ENCODE measurements around the gene GPR173.

Gene GPR173

DNA sequence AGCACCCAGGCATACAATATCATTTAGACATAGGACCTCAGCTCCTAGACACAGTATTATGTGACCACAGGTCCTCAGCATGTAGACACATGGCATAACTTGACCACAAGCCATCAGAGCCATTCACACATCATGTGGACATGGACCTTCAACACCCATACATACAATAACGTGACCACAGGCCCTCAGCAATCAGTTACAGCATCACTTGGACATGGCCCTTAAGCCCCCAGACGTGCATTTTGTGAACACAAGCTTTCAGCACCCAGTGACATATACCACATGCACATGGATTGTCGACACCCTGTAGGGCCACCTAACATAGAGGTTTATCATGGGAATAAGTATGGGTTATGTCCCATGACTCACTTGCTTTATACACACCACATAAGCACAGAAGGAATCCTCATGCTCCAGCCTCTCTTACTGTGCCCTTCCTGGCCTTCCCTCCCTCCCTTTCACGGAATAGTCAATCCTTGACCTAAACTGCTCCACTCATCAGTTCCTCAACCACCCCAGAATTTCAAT is 35.5 kb downstream of the GPR173 start:
- DNase-seq (ENCODE audit: extremely low read depth, low read depth), result no peak

DNA sequence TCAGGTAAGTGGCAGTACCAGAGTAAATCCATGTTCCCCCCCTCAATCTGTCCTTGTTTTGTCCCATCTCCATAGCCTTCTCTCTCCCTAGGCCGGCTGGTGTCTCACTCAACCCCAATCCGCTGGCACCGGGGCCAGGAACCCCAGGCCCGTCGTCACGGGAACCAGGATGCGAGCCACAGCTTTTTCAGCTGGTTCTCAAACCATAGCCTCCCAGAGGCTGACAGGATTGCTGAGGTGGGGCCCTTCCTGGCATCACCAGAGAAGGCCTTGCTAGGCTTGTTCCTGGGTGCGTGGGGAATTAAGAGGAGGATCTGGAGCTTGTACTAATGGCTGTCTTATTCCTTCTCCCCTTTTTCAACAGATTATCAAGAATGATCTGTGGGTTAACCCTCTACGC is 36.3 kb downstream of the GPR173 start:
- TF ChIP-seq CTCF (IDR thresholded peaks at IDR 0.05; ENCODE audit: low read depth, low read length), result no peak
- no peak for DNase-seq (ENCODE audit: extremely low read depth, low read depth)

More for the DNA sequence above, 35.5 kb downstream of the GPR173 start:
- no peak for TF ChIP-seq CTCF (IDR thresholded peaks at IDR 0.05; ENCODE audit: low read depth, low read length)

DNA sequence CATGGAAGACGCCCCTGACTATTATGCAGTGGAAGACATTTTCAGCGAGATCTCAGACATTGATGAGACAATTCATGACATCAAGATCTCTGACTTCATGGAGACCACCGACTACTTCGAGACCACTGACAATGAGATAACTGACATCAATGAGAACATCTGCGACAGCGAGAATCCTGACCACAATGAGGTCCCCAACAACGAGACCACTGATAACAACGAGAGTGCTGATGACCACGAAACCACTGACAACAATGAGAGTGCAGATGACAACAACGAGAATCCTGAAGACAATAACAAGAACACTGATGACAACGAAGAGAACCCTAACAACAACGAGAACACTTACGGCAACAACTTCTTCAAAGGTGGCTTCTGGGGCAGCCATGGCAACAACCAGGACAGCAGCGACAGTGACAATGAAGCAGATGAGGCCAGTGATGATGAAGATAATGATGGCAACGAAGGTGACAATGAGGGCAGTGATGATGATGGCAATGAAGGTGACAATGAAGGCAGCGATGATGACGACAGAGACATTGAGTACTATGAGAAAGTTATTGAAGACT is 37.2 kb downstream of the GPR173 start:
- no peak for DNase-seq (ENCODE audit: extremely low read depth, low read depth)
- no peak for TF ChIP-seq CTCF (IDR thresholded peaks at IDR 0.05; ENCODE audit: low read depth, low read length)

DNA sequence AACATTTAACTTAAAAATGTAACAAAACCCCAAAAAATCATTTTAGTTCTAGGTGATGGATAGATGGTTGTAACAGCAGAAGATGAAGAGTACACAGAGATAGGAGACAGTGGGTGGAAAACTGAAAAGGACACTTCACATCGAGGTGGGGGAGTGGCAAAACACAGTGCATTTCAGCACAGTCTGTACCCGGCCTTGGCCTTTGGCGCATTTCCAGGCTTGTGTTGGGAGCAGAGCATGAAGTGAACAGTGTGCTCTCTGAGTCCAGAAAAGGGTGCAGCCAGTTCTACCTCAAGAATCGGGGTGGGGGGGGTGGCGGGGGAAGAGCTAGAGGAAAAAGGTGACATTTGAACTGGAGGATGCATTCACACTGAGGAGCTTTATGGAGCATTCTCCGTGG is 37.9 kb downstream of the GPR173 start:
- no peak for DNase-seq (ENCODE audit: extremely low read depth, low read depth)
- TF ChIP-seq CTCF (IDR thresholded peaks at IDR 0.05; ENCODE audit: low read depth, low read length), result no peak

DNA sequence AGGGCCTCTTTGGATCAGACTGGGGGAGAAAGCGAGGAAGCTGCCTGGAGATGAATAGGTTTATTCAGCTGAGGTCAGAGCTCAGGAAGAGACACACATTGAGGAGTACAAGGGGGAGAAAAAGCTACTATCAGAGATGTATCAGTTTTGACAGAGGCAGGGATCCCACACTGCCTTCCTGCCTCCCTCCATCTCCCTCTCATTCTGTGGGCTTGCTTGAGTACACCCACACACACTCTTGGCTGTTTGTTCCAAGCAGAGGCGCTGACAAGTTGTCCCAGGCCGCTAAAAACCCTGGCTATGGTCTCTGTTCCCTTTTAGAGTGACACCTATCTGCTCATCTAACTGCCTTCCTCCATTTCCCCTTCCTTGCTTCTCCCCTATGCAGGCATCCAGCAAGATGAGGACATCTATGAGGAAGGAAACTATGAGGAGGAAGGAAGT is 38.8 kb downstream of the GPR173 start:
- TF ChIP-seq CTCF (IDR thresholded peaks at IDR 0.05; ENCODE audit: low read depth, low read length), result no peak

GRCh38 chrX:53088136-53088974 is 39.8 kb downstream of the GPR173 start:
- peak; percentile 59 for DNase-seq (ENCODE audit: extremely low read depth, low read depth)
- TF ChIP-seq CTCF (IDR thresholded peaks at IDR 0.05; ENCODE audit: low read depth, low read length), result no peak

More for the DNA sequence above, 38.8 kb downstream of the GPR173 start:
- no peak for DNase-seq (ENCODE audit: extremely low read depth, low read depth)

DNA sequence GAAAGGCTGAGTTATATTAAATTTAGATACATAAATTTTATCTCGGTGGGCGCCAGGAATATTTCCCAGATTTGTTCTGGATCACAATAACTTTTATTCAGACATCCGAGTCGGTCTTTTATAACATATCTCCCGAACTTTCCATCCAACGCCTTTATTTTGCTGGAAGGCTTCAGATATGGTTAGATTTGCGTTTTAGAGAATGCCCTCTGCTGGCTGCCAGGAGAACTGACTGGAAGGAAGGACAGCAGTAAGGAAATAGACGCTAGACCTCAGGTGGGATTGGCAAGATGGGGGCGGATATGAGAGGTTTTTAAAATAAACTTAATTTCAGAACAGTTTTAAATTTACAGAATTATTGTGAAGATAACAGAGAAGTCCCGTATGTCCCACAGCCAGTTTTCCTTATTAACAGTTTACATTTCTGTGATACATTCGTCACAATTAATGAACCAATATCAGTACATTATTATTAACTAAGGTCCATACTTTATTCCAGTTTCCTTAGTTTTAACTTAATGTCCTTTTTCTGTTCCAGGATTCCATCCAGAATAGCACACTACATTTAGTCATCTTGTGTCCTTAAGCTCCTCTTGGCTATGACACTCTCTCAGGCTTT is 40.7 kb downstream of the GPR173 start:
- DNase-seq (ENCODE audit: extremely low read depth, low read depth), result no peak
- TF ChIP-seq CTCF (IDR thresholded peaks at IDR 0.05; ENCODE audit: low read depth, low read length), result peak; percentile 93

Data from AG09319 (cell line).